GM12878 (cell line): ENCODE measurements around the gene SLC2A4. TPM values are rescaled to one million over a fixed set of nuclear protein-coding genes. Genes with fewer than 3 reads are reported as not detected.

ENCODE experiments used
- ATAC-seq: fragments of 200-7000 bp; cut with Tn5 transposase; 3 replicates; pipeline ENCODE4 v1.9.1; 2020; ENCODE audit warnings: mild to moderate bottlenecking, moderate library complexity
- BruUV-seq: library from RNA; stranded (reverse); fragments of 400-500 nt; replicated peaks from 2 replicates; lab custom pipeline; 2021; lab: Mats Ljungman, UMichigan
- CTCF ChIA-PET: fragments of 300-600 bp; sonication (Branson Sonifier 250); formaldehyde crosslinking; extraction: SDS; loops from one replicate; lab custom pipeline; 2021; ENCODE audit warnings: inconsistent platforms; lab: Yijun Ruan, JAX
- POLR2A ChIA-PET: fragments of 350-600 bp; formaldehyde crosslinking; extraction: SDS; loops from one replicate; lab custom pipeline; 2021; ENCODE audit warnings: inconsistent platforms; lab: Charles Lee
- RAD21 ChIA-PET: fragments of 300-600 bp; sonication (Branson Sonifier 250); formaldehyde crosslinking; loops from one replicate; lab custom pipeline; 2023; ENCODE audit warnings: antibody characterized with exemption; ENCODE audit not compliant: unreplicated experiment; lab: Charles Lee
- SMC1A ChIA-PET: fragments of 300-600 bp; sonication (Branson Sonifier 250); formaldehyde crosslinking; loops from one replicate; lab custom pipeline; 2023; ENCODE audit not compliant: unreplicated experiment, uncharacterized antibody; lab: Charles Lee
- DNase-seq: peaks from one replicate; pipeline ENCODE4 v3.0.0-alpha.2; 2011; ENCODE audit warnings: low read depth, low spot score
- FAIRE-seq: peaks from 3 replicates; lab custom pipeline; 2011; peaks lifted over from hg19 to GRCh38; lab: Jason Lieb, UNC
- H2AFZ ChIP-seq: 2 replicates; pipeline ENCODE4 v1.6.0; 2011; ENCODE audit warnings: low read depth, low read length, control low read depth; ENCODE audit not compliant: control insufficient read depth
- H3K27ac ChIP-seq: 2 replicates; pipeline ENCODE4 v1.5.1; 2011; ENCODE audit warnings: control low read depth; ENCODE audit not compliant: control insufficient read depth, insufficient read depth
- H3K27me3 ChIP-seq, 2 experiments: replicated peaks in 1 of 2; 2 replicates each; pipeline versions ENCODE4 v1.6.0 to v1.6.1; 2011; ENCODE audit warnings: low read length in 1 of 2; ENCODE audit not compliant: control insufficient read depth in 2 of 2, insufficient read depth in 2 of 2
- H3K36me3 ChIP-seq, 2 experiments: 2 replicates each; pipeline ENCODE4 v1.5.1; 2011; ENCODE audit warnings: low read length in 1 of 2; ENCODE audit not compliant: control insufficient read depth in 2 of 2, insufficient read depth in 2 of 2
- H3K4me1 ChIP-seq: 2 replicates; pipeline ENCODE4 v1.6.1; 2011; ENCODE audit warnings: mild to moderate bottlenecking, low read length, moderate library complexity, mixed read lengths; ENCODE audit not compliant: control insufficient read depth, insufficient read depth
- H3K4me2 ChIP-seq: 2 replicates; pipeline ENCODE4 v1.6.0; 2011; ENCODE audit warnings: control low read depth; ENCODE audit not compliant: control insufficient read depth, insufficient read depth
- H3K4me3 ChIP-seq: fragments of 200-600 bp; sonication (generic); 2 replicates; pipeline ENCODE4 v1.5.1; 2016
- H3K79me2 ChIP-seq: 2 replicates; pipeline ENCODE4 v1.6.0; 2011; ENCODE audit warnings: low read length; ENCODE audit not compliant: control insufficient read depth, insufficient read depth
- H3K9ac ChIP-seq: 2 replicates; pipeline ENCODE4 v1.8.0; 2011; ENCODE audit warnings: low read length, control low read depth, mixed read lengths; ENCODE audit not compliant: control insufficient read depth, insufficient read depth
- H3K9me3 ChIP-seq: replicated peaks from 3 replicates; pipeline ENCODE4 v1.5.1; 2011; ENCODE audit warnings: mild to moderate bottlenecking, low read length; ENCODE audit not compliant: control insufficient read depth, insufficient read depth
- H4K20me1 ChIP-seq: 2 replicates; pipeline ENCODE4 v1.6.0; 2011; ENCODE audit not compliant: control insufficient read depth, insufficient read depth
- ASH2L ChIP-seq: fragments of 300-600, 200-600 bp; sonication (generic); IDR thresholded peaks from 2 replicates; pipeline ENCODE4 v1.6.1; 2017; ENCODE audit warnings: low read depth, mild to moderate bottlenecking, borderline replicate concordance
- BACH1 ChIP-seq: fragments of 450-650 bp; IDR thresholded peaks from 2 replicates; pipeline ENCODE4 v1.6.1; 2017; ENCODE audit warnings: mild to moderate bottlenecking, borderline replicate concordance
- BHLHE40 ChIP-seq, 2 experiments: fragments of 450-650 bp in 1 of 2; IDR thresholded peaks; 2 replicates each; pipeline ENCODE4 v1.6.1; 2011 to 2017; ENCODE audit warnings: low read depth in 2 of 2, borderline replicate concordance in 1 of 2, improper control_type of control experiment in 1 of 2, low read length in 1 of 2, mild to moderate bottlenecking in 1 of 2
- CBFB ChIP-seq: IDR thresholded peaks from 2 replicates; pipeline ENCODE4 v1.6.1; 2016; ENCODE audit warnings: antibody characterized with exemption, low read depth
- EGR1 ChIP-seq, 2 experiments: IDR thresholded peaks; 1 replicate in 1 of 2; 2 replicates in 1 of 2; pipeline ENCODE4 v1.6.1; 2011 to 2012; ENCODE audit warnings: low read depth in 2 of 2, low read length in 2 of 2, borderline replicate concordance in 1 of 2, mild to moderate bottlenecking in 1 of 2, moderate library complexity in 1 of 2
- IKZF1 ChIP-seq: fragments of 450-650 bp; conservative IDR thresholded peaks from 2 replicates; pipeline ENCODE4 v1.6.1; 2017; ENCODE audit warnings: antibody characterized with exemption, mild to moderate bottlenecking
- LARP7 ChIP-seq: fragments of 450-650 bp; IDR thresholded peaks from 2 replicates; pipeline ENCODE4 v1.6.1; 2017; ENCODE audit warnings: mild to moderate bottlenecking
- NR2F1 ChIP-seq: fragments of 450-650 bp; conservative IDR thresholded peaks from 2 replicates; pipeline ENCODE4 v1.6.1; 2017; ENCODE audit warnings: mild to moderate bottlenecking
- RELA ChIP-seq: fragments of 450-650 bp; IDR thresholded peaks from 2 replicates; pipeline ENCODE4 v1.8.0; 2014; ENCODE audit warnings: borderline replicate concordance; ENCODE audit not compliant: partially characterized antibody
- RUNX3 ChIP-seq: IDR thresholded peaks from 2 replicates; pipeline ENCODE4 v1.6.1; 2012; ENCODE audit warnings: low read length, inconsistent platforms
- SMARCA5 ChIP-seq: fragments of 450-650 bp; IDR thresholded peaks from 2 replicates; pipeline ENCODE4 v1.6.1; 2017; ENCODE audit warnings: mild to moderate bottlenecking
- SMC3 ChIP-seq: IDR thresholded peaks from 2 replicates; pipeline ENCODE4 v1.6.1; 2011; ENCODE audit warnings: low read length, improper control_type of control experiment, borderline replicate concordance
- SP1 ChIP-seq: IDR thresholded peaks from one replicate; pipeline ENCODE4 v1.6.1; 2011; ENCODE audit warnings: low read depth, low read length
- STAT1 ChIP-seq: fragments of 450-650 bp; conservative IDR thresholded peaks from 2 replicates; pipeline ENCODE4 v1.6.1; 2014; ENCODE audit warnings: antibody characterized with exemption, mild to moderate bottlenecking
- TCF3 ChIP-seq: IDR thresholded peaks from 2 replicates; pipeline ENCODE4 v1.6.1; 2012; ENCODE audit warnings: low read depth, mild to moderate bottlenecking, low read length, borderline replicate concordance; ENCODE audit not compliant: insufficient read depth
- WGBS: methylation state at CpG from one replicate; pipeline ENCODE4 v1.1.6; 2016; ENCODE audit warnings: low lambda C conversion rate; ENCODE audit not compliant: insufficient replicate concordance, insufficient coverage; ENCODE audit errors: missing lambda C conversion rate; 5-methylcytosine and 5-hydroxymethylcytosine counted together
- in situ Hi-C: fragments of 300-500 bp; cut with MboI; formaldehyde crosslinking; loops from 9 replicates; pipeline ENCODE4 v1.14.3; 2018; ENCODE audit warnings: mixed read lengths
- intact Hi-C: fragments of 100-400 bp; cut with micrococcal nuclease; formaldehyde crosslinking; loops from one replicate; pipeline ENCODE4 v1.14.2; 2022; ENCODE audit not compliant: unreplicated experiment
- polyA plus RNA-seq, 11 experiments: library from polyadenylated mRNA; depleted of rRNA in 4 of 11; unstranded in 6 of 11; stranded (reverse) in 5 of 11; fragments of >200 nt; fragmentation: Nextera tagmentation in 4 of 11; fragmentation: Illumina TruSeq in 1 of 11; extraction: Ambion mirVana in 4 of 11; extraction: Trizol in 1 of 11; gene quantifications; 1 replicate in 1 of 11; 2 replicates in 10 of 11; pipeline versions ENCODE4 v1.2.1 to v1.2.3, GENCODE V29; 2011 to 2016; ENCODE audit warnings: inconsistent platforms in 2 of 11, missing spikeins in 2 of 11, low read depth in 1 of 11
- total RNA-seq, 4 experiments: library from RNA; depleted of rRNA in 3 of 4; stranded (reverse); fragments of >200 nt in 3 of 4; fragmentation: Illumina TruSeq in 1 of 4; extraction: Trizol in 1 of 4; gene quantifications; 2 replicates each; pipeline versions ENCODE4 v1.2.1 to v1.2.3, GENCODE V29; 2013 to 2021
- TF ChIP-seq, protein P1 (sequence below): IDR thresholded peaks from 2 replicates; pipeline ENCODE4 v1.6.1; 2011; ENCODE audit warnings: low read depth, low read length, improper control_type of control experiment, borderline replicate concordance
- TF ChIP-seq, protein P2 (sequence below): fragments of 450-650 bp; conservative IDR thresholded peaks from 2 replicates; pipeline ENCODE4 v1.6.1; 2017; ENCODE audit warnings: mild to moderate bottlenecking, moderate library complexity
- TF ChIP-seq, protein P3 (sequence below): IDR thresholded peaks from 2 replicates; pipeline ENCODE4 v1.6.1; 2011; ENCODE audit warnings: borderline replicate concordance, low read depth, mild to moderate bottlenecking, moderate library complexity, mixed read lengths, low read length; ENCODE audit not compliant: insufficient read depth; ENCODE audit errors: extremely low read length
- TF ChIP-seq, protein P4 (sequence below): IDR thresholded peaks from 2 replicates; pipeline ENCODE4 v1.6.1; 2012; ENCODE audit warnings: low read depth, low read length, improper control_type of control experiment

The SLC2A4 gene
- total and polyA plus RNA-seq, 10 of the 15 experiments (the other 5 are each of a cell fraction or from before 2014, with no cell fraction given), result 0.03 to 0.23 (median 0.04) TPM; not detected in 4

DNA sequence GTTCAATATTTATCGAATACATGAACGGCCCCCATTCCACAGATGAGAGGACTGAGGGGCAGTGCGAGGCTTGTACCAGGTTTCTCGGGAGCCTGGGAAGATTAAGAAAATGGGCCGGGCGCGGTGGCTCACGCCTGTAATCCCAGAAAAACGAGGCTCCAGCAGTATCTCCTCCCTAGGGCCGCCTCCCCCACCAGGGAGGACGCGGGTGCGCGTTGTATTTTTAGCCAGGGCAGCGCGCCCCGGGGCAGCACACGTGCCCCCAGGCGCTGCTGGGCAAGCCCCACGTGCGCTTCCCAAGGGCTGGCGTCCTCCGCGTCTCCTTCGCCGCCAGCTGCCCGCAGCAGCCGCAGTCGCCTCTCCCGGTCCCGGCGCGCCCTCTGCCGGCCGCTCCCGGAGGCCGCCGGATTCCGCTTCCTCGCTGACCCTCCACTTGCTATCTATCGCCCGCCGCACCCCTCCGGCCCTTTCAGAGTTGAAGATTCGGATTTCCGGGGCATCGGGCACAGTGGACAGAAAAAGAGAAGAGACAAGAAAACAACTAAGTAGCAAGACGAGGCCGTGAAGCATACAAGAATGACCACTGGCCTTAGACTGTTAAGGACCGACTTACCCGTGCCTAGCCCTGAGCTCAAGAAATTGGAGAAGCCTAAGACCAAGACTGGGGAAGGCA, 14.8 kb downstream of the SLC2A4 start:
- Histone ChIP-seq H3K79me2 (no peaks in the 10 kb centered on the region), H4K20me1 (no peaks in the 10 kb centered on the region), H2AFZ (peak overlapping the region; percentile 64), H3K9me3 (no peaks in the 10 kb centered on the region), H3K4me2 (peak overlapping the region; percentile 71), H3K27ac (no peak overlapping the region), H3K9ac (no peak overlapping the region), H3K4me1 (peaks cover 3% of the 10 kb centered on the region), H3K27me3 (peaks cover 3 to 5% of the 10 kb centered on the region in 2 experiments), H3K36me3 (no peaks in the 10 kb centered on the region), H3K4me3 (peak overlapping the region; percentile 11; the same call in 1 of the 2 replicates)
- intact Hi-C loops (loop anchor here (1.0 to 5.0 kb wide), 3 partner anchors 16 to 252 kb away; partner anchors contain the start of gene SLC16A11), in situ Hi-C loops (loop anchor here (5.0 kb wide), 1 partner anchor 254 kb away; the partner anchor contains the start of gene SLC16A11)
- 6% methylated on average over 51 of the region's 51 CpGs for WGBS
- ChIA-PET CTCF (interaction anchor here (0.6 to 5.7 kb wide), 31 partner anchors 9 to 318 kb away, joined by 3 to 102 read pairs (median 4); partner anchors contain the start of genes ACADVL, ACAP1, DLG4 and DVL2), POLR2A (interaction anchor here (0.9 to 1.7 kb wide), 5 partner anchors 14 to 76 kb away, joined by 3 to 4 read pairs (median 3); partner anchors contain the start of genes ACAP1 and SLC2A4), SMC1A (interaction anchor here (0.7 to 2.4 kb wide), 12 partner anchors 9 to 251 kb away, joined by 3 to 19 read pairs (median 6); partner anchors contain the start of gene SLC2A4), RAD21 (interaction anchor here (0.7 to 2.1 kb wide), 14 partner anchors 9 to 252 kb away, joined by 3 to 44 read pairs (median 6); partner anchors contain the start of genes ACADVL, ACAP1, DLG4 and GABARAP)
- no peak for DNase-seq
- BruUV-seq, result no TSS peak
- ATAC-seq, result peak; percentile 89
- FAIRE-seq, result no peak
- TF ChIP-seq, protein P1, sequence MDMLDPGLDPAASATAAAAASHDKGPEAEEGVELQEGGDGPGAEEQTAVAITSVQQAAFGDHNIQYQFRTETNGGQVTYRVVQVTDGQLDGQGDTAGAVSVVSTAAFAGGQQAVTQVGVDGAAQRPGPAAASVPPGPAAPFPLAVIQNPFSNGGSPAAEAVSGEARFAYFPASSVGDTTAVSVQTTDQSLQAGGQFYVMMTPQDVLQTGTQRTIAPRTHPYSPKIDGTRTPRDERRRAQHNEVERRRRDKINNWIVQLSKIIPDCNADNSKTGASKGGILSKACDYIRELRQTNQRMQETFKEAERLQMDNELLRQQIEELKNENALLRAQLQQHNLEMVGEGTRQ, result no peak; the same call in 1 of the 2 replicates
- TF ChIP-seq SMC3 (peak; percentile 93), EGR1 (IDR thresholded peaks at IDR 0.05; ENCODE audit: borderline replicate concordance in 1 of 2, low read depth in 2 of 2, low read length in 2 of 2) (no peak), SMARCA5 (peak; percentile 55; the same call in 1 of the 2 replicates), RUNX3 (peak; percentile 68), TCF3 (0 out of 2 replicates have a peak, but pooled peaks have one; percentile 56), BHLHE40 (IDR thresholded peaks at IDR 0.05; ENCODE audit: borderline replicate concordance in 1 of 2, low read depth in 2 of 2, low read length in 1 of 2) (peak; percentile 75 to 93), RELA (peak; percentile 23), STAT1 (peak; percentile 49; the same call in 1 of the 2 replicates), BACH1 (peak; percentile 35; the same call in 1 of the 2 replicates), IKZF1 (peak; percentile 83), SP1 (peak; percentile 21), LARP7 (peak; percentile 74; the same call in 1 of the 2 replicates), NR2F1 (peak; percentile 41), CBFB (peak; percentile 39; the same call in 1 of the 2 replicates), ASH2L (no peak)
- TF ChIP-seq, protein P2, sequence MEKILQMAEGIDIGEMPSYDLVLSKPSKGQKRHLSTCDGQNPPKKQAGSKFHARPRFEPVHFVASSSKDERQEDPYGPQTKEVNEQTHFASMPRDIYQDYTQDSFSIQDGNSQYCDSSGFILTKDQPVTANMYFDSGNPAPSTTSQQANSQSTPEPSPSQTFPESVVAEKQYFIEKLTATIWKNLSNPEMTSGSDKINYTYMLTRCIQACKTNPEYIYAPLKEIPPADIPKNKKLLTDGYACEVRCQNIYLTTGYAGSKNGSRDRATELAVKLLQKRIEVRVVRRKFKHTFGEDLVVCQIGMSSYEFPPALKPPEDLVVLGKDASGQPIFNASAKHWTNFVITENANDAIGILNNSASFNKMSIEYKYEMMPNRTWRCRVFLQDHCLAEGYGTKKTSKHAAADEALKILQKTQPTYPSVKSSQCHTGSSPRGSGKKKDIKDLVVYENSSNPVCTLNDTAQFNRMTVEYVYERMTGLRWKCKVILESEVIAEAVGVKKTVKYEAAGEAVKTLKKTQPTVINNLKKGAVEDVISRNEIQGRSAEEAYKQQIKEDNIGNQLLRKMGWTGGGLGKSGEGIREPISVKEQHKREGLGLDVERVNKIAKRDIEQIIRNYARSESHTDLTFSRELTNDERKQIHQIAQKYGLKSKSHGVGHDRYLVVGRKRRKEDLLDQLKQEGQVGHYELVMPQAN, result no peak
- TF ChIP-seq, protein P3, sequence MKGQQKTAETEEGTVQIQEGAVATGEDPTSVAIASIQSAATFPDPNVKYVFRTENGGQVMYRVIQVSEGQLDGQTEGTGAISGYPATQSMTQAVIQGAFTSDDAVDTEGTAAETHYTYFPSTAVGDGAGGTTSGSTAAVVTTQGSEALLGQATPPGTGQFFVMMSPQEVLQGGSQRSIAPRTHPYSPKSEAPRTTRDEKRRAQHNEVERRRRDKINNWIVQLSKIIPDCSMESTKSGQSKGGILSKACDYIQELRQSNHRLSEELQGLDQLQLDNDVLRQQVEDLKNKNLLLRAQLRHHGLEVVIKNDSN, result peak; percentile 34
- TF ChIP-seq, protein P4, sequence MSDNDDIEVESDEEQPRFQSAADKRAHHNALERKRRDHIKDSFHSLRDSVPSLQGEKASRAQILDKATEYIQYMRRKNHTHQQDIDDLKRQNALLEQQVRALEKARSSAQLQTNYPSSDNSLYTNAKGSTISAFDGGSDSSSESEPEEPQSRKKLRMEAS, result peak; percentile 47; the same call in 1 of the 2 replicates
